Dendritic cell treated with granulocyte-macrophage colony-stimulating factor and Interleukin-4, amounts not matched to agents 40 ng/mL and 50 ng/mL, for 4 days (primary cell): ENCODE measurements around the gene CEACAM21.

ENCODE experiments used
- H3K27ac Mint-ChIP-seq: one replicate; pipeline ENCODE4 v1.8.0; 2022; ENCODE audit warnings: mild to moderate bottlenecking, mixed read lengths
- H3K27me3 Mint-ChIP-seq: one replicate; pipeline ENCODE4 v1.8.0; 2022; ENCODE audit warnings: mild to moderate bottlenecking, mixed read lengths
- H3K36me3 Mint-ChIP-seq: one replicate; pipeline ENCODE4 v1.8.0; 2022; ENCODE audit warnings: low read depth, mixed read lengths
- H3K4me1 Mint-ChIP-seq: one replicate; pipeline ENCODE4 v1.8.0; 2022; ENCODE audit warnings: low read depth, mixed read lengths
- H3K4me3 Mint-ChIP-seq: one replicate; pipeline ENCODE4 v1.8.0; 2022; ENCODE audit warnings: mild to moderate bottlenecking, moderate library complexity, mixed read lengths
- H3K9me3 Mint-ChIP-seq: one replicate; pipeline ENCODE4 v1.8.0; 2022; ENCODE audit warnings: mixed read lengths
- intact Hi-C: fragments of 100-400 bp; cut with micrococcal nuclease; formaldehyde crosslinking; loops from one replicate; pipeline ENCODE4 v1.15.0; 2022

The CEACAM21 gene

GRCh38 chr19:41542622-41543021, 33.3 kb upstream of the CEACAM21 start:
- no peaks in the 10 kb centered on the region for H3K27me3 Mint-ChIP-seq
- H3K27ac Mint-ChIP-seq, result no peak overlapping the region
- no peak overlapping the region for H3K4me3 Mint-ChIP-seq
- no peaks in the 10 kb centered on the region for H3K36me3 Mint-ChIP-seq
- H3K9me3 Mint-ChIP-seq, result no peaks in the 10 kb centered on the region
- intact Hi-C loops, result loop anchor here (1.0 to 2.0 kb wide), 2 partner anchors 21 to 52 kb away; no protein-coding TSS in a partner anchor
- H3K4me1 Mint-ChIP-seq, result peaks cover 48% of the 10 kb centered on the region

- intact Hi-C loops, result loop anchor here (2.0 kb wide), 1 partner anchor 51 kb away; no protein-coding TSS in a partner anchor
- Mint-ChIP-seq H3K27me3 (no peaks in the 10 kb centered on the region), H3K4me1 (peaks cover 48% of the 10 kb centered on the region), H3K36me3 (no peaks in the 10 kb centered on the region), H3K9me3 (no peaks in the 10 kb centered on the region), H3K4me3 (no peak overlapping the region), H3K27ac (no peak overlapping the region)
These were observed 32.4 kb upstream of the CEACAM21 start for GRCh38 chr19:41543582-41543981.

- Mint-ChIP-seq H3K4me3 (peak overlapping the region; percentile 60), H3K36me3 (no peaks in the 10 kb centered on the region), H3K27ac (peak overlapping the region; percentile 90), H3K4me1 (peaks cover 60% of the 10 kb centered on the region), H3K27me3 (no peaks in the 10 kb centered on the region), H3K9me3 (no peaks in the 10 kb centered on the region)
- intact Hi-C loops, result no loop called here
These were observed 30.4 kb upstream of the CEACAM21 start for GRCh38 chr19:41545547-41545946.

- Mint-ChIP-seq H3K27ac (peak overlapping the region; percentile 90), H3K36me3 (no peaks in the 10 kb centered on the region), H3K4me1 (peaks cover 64% of the 10 kb centered on the region)
These were observed 29.6 kb upstream of the CEACAM21 start for GRCh38 chr19:41546386-41546789.

GRCh38 chr19:41546961-41547360, 29.0 kb upstream of the CEACAM21 start:
- Mint-ChIP-seq H3K36me3 (no peaks in the 10 kb centered on the region), H3K4me3 (no peak overlapping the region), H3K27me3 (no peaks in the 10 kb centered on the region), H3K27ac (peak overlapping the region; percentile 90), H3K4me1 (peaks cover 69% of the 10 kb centered on the region), H3K9me3 (no peaks in the 10 kb centered on the region)
- intact Hi-C loops, result no loop called here

More at GRCh38 chr19:41546386-41546789, 29.6 kb upstream of the CEACAM21 start:
- Mint-ChIP-seq H3K9me3 (no peaks in the 10 kb centered on the region), H3K27me3 (no peaks in the 10 kb centered on the region), H3K4me3 (peak overlapping the region; percentile 60)
- intact Hi-C loops, result no loop called here

- peaks cover 66% of the 10 kb centered on the region for H3K4me1 Mint-ChIP-seq
These were observed 28.4 kb upstream of the CEACAM21 start for GRCh38 chr19:41547569-41547968.

GRCh38 chr19:41548047-41548446, 27.9 kb upstream of the CEACAM21 start:
- intact Hi-C loops, result no loop called here
- Mint-ChIP-seq H3K4me3 (no peak overlapping the region), H3K9me3 (no peaks in the 10 kb centered on the region), H3K27ac (peak overlapping the region; percentile 95), H3K27me3 (no peaks in the 10 kb centered on the region), H3K36me3 (no peaks in the 10 kb centered on the region), H3K4me1 (peaks cover 68% of the 10 kb centered on the region)

More at GRCh38 chr19:41547569-41547968, 28.4 kb upstream of the CEACAM21 start:
- Mint-ChIP-seq H3K27me3 (no peaks in the 10 kb centered on the region), H3K27ac (peak overlapping the region; percentile 95), H3K36me3 (no peaks in the 10 kb centered on the region), H3K9me3 (no peaks in the 10 kb centered on the region), H3K4me3 (no peak overlapping the region)
- intact Hi-C loops, result no loop called here

GRCh38 chr19:41548954-41549688, 26.8 kb upstream of the CEACAM21 start:
- Mint-ChIP-seq H3K27me3 (no peaks in the 10 kb centered on the region), H3K9me3 (no peaks in the 10 kb centered on the region), H3K4me1 (peaks cover 68% of the 10 kb centered on the region), H3K36me3 (no peaks in the 10 kb centered on the region), H3K27ac (peak overlapping the region; percentile 95), H3K4me3 (peak overlapping the region; percentile 50)
- intact Hi-C loops, result no loop called here

- intact Hi-C loops, result no loop called here
- H3K4me3 Mint-ChIP-seq, result no peak overlapping the region
- peak overlapping the region; percentile 95 for H3K27ac Mint-ChIP-seq
- peaks cover 67% of the 10 kb centered on the region for H3K4me1 Mint-ChIP-seq
- no peaks in the 10 kb centered on the region for H3K27me3 Mint-ChIP-seq
- no peaks in the 10 kb centered on the region for H3K9me3 Mint-ChIP-seq
- no peaks in the 10 kb centered on the region for H3K36me3 Mint-ChIP-seq
These were observed 26.1 kb upstream of the CEACAM21 start for GRCh38 chr19:41549884-41550283.

GRCh38 chr19:41551212-41551610, 24.8 kb upstream of the CEACAM21 start:
- H3K4me1 Mint-ChIP-seq, result peaks cover 66% of the 10 kb centered on the region
- peak overlapping the region; percentile 71 for H3K27ac Mint-ChIP-seq
- no peaks in the 10 kb centered on the region for H3K27me3 Mint-ChIP-seq
- H3K9me3 Mint-ChIP-seq, result no peaks in the 10 kb centered on the region
- H3K36me3 Mint-ChIP-seq, result no peaks in the 10 kb centered on the region
- H3K4me3 Mint-ChIP-seq, result no peak overlapping the region
- intact Hi-C loops, result no loop called here

GRCh38 chr19:41551711-41552110, 24.3 kb upstream of the CEACAM21 start:
- Mint-ChIP-seq H3K9me3 (no peaks in the 10 kb centered on the region), H3K4me1 (peaks cover 61% of the 10 kb centered on the region), H3K36me3 (no peaks in the 10 kb centered on the region), H3K27ac (peak overlapping the region; percentile 71), H3K27me3 (no peaks in the 10 kb centered on the region), H3K4me3 (no peak overlapping the region)
- intact Hi-C loops, result no loop called here

- no peaks in the 10 kb centered on the region for H3K36me3 Mint-ChIP-seq
- no peak overlapping the region for H3K4me3 Mint-ChIP-seq
- intact Hi-C loops, result no loop called here
- no peak overlapping the region for H3K27ac Mint-ChIP-seq
- H3K4me1 Mint-ChIP-seq, result peaks cover 55% of the 10 kb centered on the region
- H3K9me3 Mint-ChIP-seq, result no peaks in the 10 kb centered on the region
- no peaks in the 10 kb centered on the region for H3K27me3 Mint-ChIP-seq
These were observed 23.4 kb upstream of the CEACAM21 start for GRCh38 chr19:41552558-41552957.

- H3K9me3 Mint-ChIP-seq, result no peaks in the 10 kb centered on the region
- H3K36me3 Mint-ChIP-seq, result no peaks in the 10 kb centered on the region
- peaks cover 44% of the 10 kb centered on the region for H3K4me1 Mint-ChIP-seq
- H3K27ac Mint-ChIP-seq, result no peak overlapping the region
- intact Hi-C loops, result no loop called here
- no peaks in the 10 kb centered on the region for H3K27me3 Mint-ChIP-seq
- H3K4me3 Mint-ChIP-seq, result no peak overlapping the region
These were observed 22.2 kb upstream of the CEACAM21 start for GRCh38 chr19:41553804-41554203.

GRCh38 chr19:41554907-41555306, 21.1 kb upstream of the CEACAM21 start:
- intact Hi-C loops, result no loop called here
- Mint-ChIP-seq H3K27me3 (no peaks in the 10 kb centered on the region), H3K4me1 (peaks cover 39% of the 10 kb centered on the region), H3K27ac (no peak overlapping the region), H3K36me3 (no peaks in the 10 kb centered on the region), H3K9me3 (no peaks in the 10 kb centered on the region), H3K4me3 (no peak overlapping the region)

- peaks cover 41% of the 10 kb centered on the region for H3K4me1 Mint-ChIP-seq
- H3K27me3 Mint-ChIP-seq, result no peaks in the 10 kb centered on the region
- H3K36me3 Mint-ChIP-seq, result no peaks in the 10 kb centered on the region
- no peak overlapping the region for H3K27ac Mint-ChIP-seq
- no peaks in the 10 kb centered on the region for H3K9me3 Mint-ChIP-seq
- intact Hi-C loops, result no loop called here
- H3K4me3 Mint-ChIP-seq, result no peak overlapping the region
These were observed 20.2 kb upstream of the CEACAM21 start for GRCh38 chr19:41555748-41556147.
